A172 (cell line): ENCODE results near the gene IDH2. TPM values are rescaled to one million over a fixed set of nuclear protein-coding genes. Genes with fewer than 3 reads are reported as not detected.
A peak's percentile ranks its signal among the peaks of the same experiment; 100 is the strongest.
"Not testable (repeated sequence)": the region's sequence is repeated elsewhere in the genome, so short reads cannot be mapped to it uniquely, and the experiment has no call there.

Source experiments
- DNase-seq: peaks from one replicate; pipeline ENCODE4 v3.0.0-alpha.2; 2015; ENCODE audit warnings: low spot score
- total RNA-seq: library from RNA; depleted of rRNA; stranded (reverse); fragments of >200 nt; shearing (Covaris generic); gene quantifications from 2 replicates; pipeline ENCODE4 v1.2.3, GENCODE V29; 2014

Gene IDH2
- total RNA-seq, 1 experiment from 2014 or later, result 43.7 TPM

DNA sequence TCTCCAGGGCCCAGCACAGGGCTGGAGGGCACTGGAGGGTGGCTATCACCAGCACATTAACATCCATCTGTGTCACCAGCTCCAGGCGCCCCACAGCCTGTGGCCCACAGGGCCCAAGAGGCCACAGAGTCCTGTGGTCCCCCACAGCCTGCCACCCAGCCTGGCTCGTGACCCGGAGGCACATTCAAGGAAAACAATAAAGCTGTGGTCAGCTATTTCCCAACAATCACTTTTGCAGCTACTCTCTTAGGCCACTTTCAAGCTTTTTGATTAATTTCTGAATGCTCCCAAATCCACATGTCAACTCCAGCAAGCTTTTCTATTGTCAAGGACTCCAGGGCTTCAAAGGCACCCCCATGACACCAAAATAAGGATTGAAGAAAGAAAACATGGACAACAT, 16.7 kb downstream of the IDH2 start:
- DNase-seq, result no peak

DNA sequence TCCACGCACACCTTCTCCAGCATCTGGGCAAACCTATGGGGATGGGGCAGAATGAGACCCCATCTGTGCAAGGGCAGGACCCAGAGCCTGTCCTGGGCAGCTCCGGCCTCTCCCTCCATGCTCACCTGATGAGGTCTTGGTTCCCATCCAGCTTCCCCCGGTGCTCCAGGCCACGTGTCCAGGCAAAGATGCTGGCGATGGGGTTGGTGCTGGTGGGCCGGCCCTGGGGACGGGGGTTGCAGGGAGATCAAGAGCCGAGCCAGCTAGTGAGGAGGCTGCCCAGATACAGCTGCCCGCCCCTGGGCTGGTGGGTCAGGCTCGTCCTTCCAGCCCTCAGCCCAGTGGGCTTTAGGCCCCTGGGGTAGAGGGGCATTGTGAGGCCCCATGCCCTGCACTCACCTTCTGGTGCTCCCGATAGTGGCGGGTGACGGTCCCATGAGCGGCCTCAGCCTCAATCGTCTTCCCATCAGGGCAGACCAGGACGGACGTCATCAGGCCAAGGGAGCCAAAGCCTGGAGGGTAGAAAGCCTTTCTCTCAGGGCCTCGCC, 17.3 kb downstream of the IDH2 start:
- DNase-seq, result no peak

GRCh38 chr15:90083954-90084607, 18.2 kb downstream of the IDH2 start:
- no peak for DNase-seq

- DNase-seq, result no peak
Measured at GRCh38 chr15:90083419-90083818, 18.8 kb downstream of the IDH2 start.

DNA sequence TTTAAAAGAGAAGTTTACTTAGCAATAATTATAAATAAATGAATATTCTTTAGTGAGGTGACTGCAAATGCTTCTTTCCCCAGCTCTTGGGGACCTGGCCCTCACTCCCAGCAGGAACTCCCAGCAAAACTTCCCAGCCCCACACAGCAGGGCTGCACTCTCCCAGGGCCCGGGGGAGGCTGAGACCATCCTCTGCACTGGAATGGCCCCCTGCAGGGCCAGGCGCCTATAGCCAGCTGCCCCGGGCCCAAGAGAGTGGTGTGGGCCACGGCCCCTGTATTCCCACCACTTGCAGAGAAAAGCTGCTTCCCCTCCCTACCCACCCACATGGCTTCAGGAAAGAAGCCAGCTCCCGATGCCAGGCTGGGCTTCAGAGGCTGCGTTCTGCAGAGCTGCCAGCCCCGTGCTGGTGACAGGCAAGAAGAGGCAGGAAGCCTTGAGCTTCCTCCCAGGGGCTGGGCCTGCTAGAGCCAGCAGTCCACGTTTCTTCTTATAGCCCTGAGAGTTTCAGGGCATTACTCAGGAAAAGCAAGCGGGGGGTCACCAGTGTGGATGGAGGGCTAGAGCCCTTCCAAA, 20.0 kb downstream of the IDH2 start:
- no peak for DNase-seq

DNA sequence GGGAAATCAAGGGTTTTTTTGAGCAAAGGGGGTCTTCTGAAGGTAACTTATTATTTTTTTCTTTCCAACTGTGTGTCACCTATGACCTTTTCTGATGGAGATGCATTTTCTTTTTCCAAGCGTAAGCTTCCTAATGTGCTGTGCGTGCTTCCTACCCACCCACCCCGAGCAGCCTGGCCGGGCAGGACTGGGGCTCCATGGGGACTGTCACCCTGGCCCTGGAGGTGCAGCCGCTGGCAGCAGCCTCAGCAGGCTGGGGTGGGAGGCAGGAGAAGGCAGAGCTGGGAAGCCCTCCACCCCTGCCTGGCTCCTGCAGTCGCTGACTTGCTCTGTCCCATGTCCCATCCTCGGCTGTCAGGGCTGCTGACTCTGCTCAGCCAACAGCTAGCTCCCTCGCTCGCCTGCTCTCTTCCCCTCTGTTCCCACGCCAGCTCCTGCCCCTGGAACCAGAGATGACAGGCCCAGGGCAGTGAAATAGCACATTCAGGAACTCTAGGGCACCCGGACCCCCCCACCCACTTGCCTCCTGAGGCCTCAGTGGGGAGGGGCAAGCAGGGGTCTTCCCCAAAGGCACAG, 21.4 kb downstream of the IDH2 start:
- DNase-seq, result no peak

- DNase-seq, result no peak
Measured at GRCh38 chr15:90080458-90080755, 21.9 kb downstream of the IDH2 start.

GRCh38 chr15:90079619-90080457, 22.4 kb downstream of the IDH2 start:
- DNase-seq, result no peak

GRCh38 chr15:90078965-90079364, 23.3 kb downstream of the IDH2 start:
- DNase-seq, result no peak

GRCh38 chr15:90076716-90077115, 25.6 kb downstream of the IDH2 start:
- no peak for DNase-seq

DNA sequence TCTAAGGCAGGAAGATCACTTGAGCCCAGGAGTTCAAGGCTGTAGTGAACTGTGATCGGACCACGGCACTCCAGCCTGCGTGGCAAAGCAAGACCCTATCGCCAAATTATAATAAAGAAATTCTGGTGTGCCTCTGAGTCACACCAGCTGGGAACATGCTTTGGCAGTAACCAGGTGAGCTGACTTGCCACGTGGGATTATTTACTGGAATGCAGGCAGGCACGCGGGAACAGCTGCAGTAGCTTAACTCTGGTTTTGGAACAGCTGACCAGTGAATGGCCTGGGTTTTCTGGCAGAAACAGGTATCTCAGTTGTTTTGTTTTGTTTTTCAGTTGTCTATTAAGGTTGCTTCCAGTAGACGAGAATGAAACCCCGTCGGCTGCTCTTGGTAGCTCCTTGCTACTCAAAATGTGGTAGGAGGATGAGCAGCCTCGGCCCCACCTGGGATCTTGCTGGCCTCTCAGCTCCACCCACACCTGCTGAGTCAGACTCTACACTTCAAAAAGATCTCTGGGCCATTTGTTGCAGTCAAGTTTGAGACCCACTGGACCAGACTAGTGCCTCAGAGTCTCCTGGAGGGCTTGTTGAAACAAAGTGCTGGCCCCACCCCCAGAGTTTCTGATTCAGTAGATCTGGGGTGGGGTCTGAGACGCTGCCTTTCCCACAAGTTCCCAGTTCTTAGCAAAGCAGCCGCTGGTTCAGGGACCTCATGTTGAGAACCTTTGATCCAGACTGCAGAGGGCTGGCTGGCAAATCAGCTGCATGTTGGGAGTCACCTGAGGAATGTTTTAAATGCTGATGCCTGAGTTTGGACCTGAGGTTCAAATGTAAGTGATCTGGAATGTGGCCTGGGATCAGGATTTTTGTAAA, 26.6 kb downstream of the IDH2 start:
- DNase-seq, result no peak

DNA sequence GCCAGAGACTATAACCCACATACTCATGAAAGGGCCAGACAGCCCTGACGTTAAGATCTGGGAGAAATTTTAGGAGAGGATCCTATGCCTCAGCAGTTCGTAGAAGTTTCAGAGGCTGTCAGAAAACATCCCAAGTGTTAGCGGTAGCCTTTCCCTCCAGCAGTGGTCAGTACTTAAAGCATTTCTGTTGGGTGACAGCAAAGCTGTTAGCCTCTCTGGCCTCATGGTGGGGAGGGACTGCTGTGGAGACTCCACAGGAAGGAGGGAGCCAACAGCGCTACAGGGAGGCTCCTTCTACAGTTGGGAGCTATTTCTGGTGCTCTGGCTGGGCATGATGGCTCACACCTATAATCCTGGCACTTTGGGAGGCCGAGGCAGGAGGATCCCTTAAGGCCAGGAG, 27.4 kb downstream of the IDH2 start:
- no peak for DNase-seq

DNA sequence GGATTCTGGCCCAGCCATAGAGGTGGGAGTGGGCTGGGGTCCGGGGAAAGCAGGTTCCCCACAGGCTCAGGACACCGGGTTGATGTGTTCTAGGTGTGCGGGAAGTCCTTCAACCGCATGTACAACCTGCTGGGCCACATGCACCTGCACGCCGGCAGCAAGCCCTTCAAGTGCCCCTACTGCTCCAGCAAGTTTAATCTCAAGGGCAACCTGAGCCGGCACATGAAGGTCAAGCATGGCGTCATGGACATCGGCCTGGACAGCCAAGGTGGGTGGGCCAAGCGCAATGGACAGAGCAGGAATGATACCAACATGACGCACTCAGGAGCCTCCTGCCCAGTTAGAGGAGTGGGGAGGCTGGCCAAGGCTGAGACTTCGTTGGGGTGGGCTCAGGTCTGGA, 28.2 kb downstream of the IDH2 start:
- DNase-seq, result no peak

DNA sequence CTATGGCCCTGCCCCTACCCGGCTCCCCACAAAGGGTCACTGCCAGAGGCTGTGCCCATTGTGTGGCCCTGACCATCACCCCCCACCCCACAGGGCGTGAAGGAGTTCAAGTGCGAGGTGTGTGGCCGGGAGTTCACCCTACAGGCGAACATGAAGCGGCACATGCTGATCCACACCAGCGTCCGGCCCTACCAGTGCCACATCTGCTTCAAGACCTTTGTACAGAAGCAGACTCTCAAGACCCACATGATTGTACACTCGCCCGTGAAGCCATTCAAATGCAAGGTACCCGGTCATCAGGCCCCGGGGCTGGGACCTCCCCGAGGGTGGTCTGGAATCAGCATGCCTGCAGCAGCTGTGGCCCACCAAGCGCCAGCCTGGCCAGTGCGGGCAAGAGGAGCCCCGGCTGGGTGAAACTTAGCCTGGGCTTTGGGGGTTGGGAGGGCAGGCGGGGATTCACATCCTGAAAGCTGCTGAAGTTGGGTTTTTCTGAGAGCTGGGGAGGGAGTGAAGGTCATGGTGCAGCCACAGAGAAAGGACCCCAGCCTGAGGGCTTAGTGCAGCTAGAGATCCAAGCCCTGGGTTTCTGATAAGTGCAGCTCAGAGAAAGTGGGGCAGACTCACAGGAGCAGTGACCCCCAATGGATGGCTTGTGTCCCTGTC, 29.2 kb downstream of the IDH2 start:
- no peak for DNase-seq

GRCh38 chr15:90071220-90071807, 31.0 kb downstream of the IDH2 start:
- peak; percentile 49 for DNase-seq

GRCh38 chr15:90070623-90071022, 31.6 kb downstream of the IDH2 start:
- DNase-seq, result not testable (repeated sequence)

- no peak for DNase-seq
Measured at GRCh38 chr15:90067953-90068606, 34.2 kb downstream of the IDH2 start.

DNA sequence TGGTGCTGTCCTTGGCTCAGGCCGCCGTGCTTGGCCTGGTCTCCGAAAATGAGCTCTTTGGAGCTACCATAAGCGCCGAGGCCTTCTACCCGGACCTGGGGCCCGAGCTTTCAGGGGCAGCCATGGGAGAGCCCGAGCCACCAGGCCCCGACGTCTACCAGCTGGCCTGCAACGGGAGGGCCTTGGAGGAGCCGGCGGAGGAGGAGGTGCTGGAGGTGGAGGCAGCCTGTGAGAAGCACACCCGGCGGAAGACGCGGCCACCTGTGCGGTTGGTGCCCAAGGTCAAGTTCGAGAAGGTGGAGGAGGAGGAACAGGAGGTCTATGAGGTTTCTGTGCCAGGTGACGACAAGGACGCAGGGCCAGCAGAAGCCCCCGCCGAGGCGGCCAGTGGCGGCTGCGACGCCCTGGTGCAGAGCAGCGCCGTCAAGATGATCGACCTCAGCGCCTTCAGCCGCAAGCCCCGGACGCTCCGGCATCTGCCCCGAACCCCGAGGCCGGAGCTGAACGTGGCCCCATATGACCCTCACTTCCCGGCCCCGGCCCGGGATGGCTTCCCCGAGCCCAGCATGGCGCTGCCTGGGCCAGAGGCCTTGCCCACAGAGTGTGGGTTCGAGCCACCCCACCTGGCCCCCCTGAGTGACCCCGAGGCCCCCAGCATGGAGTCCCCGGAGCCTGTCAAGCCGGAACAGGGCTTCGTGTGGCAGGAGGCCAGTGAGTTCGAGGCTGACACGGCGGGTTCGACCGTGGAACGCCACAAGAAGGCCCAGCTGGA, 34.9 kb downstream of the IDH2 start:
- DNase-seq, result no peak

GRCh38 chr15:90065682-90066049, 36.6 kb downstream of the IDH2 start:
- DNase-seq, result no peak
